Tibial nerve (tissue), 4 donors: ENCODE measurements around the gene DNLZ. TPM values are rescaled to one million over a fixed set of nuclear protein-coding genes. Genes with fewer than 3 reads are reported as not detected.

Experiments used
- DNase-seq, 2 donors: peaks; one replicate each; pipeline ENCODE4 v3.0.0-alpha.2; 2019; ENCODE audit warnings: low spot score in 2 of 2
- H3K27ac ChIP-seq, 4 donors: fragments of 200-600 bp; sonication (generic) in 3 of 4; one replicate each; pipeline ENCODE4 v1.5.1; 2017 to 2019; ENCODE audit warnings: mild to moderate bottlenecking in 1 of 4
- H3K27me3 ChIP-seq, 2 donors: fragments of 200-600 bp; sonication (generic) in 1 of 2; one replicate each; pipeline versions ENCODE4 v1.5.1 to v1.6.0; 2017 to 2019
- H3K36me3 ChIP-seq, 3 donors: fragments of 200-600 bp; sonication (generic); one replicate each; pipeline ENCODE4 v1.5.1; 2018 to 2019
- H3K4me1 ChIP-seq, 4 donors: fragments of 200-600 bp; sonication (generic) in 3 of 4; one replicate each; pipeline ENCODE4 v1.5.1; 2017 to 2019
- H3K4me3 ChIP-seq, 4 donors: fragments of 200-600 bp; sonication (generic) in 3 of 4; one replicate each; pipeline ENCODE4 v1.5.1; 2017 to 2019; ENCODE audit warnings: mild to moderate bottlenecking in 1 of 4, moderate library complexity in 1 of 4
- H3K9me3 ChIP-seq, 4 donors: fragments of 200-600 bp; sonication (generic) in 3 of 4; one replicate each; pipeline ENCODE4 v1.5.1; 2017 to 2019
- CTCF ChIP-seq, 5 experiments: fragments of 200-600 bp in 3 of 5; fragments of 450-650 bp in 2 of 5; sonication (generic) in 3 of 5; IDR thresholded peaks; one replicate each; pipeline ENCODE4 v1.5.1; 2016 to 2019; ENCODE audit warnings: antibody characterized with exemption in 5 of 5, mild to moderate bottlenecking in 3 of 5, moderate library complexity in 2 of 5
- EP300 ChIP-seq, 2 donors: sonication (generic); formaldehyde crosslinking; IDR thresholded peaks; one replicate each; pipeline ENCODE4 v1.6.1; 2017; ENCODE audit warnings: antibody characterized with exemption in 2 of 2, mild to moderate bottlenecking in 1 of 2
- POLR2A ChIP-seq, 2 donors: fragments of 450-650 bp; IDR thresholded peaks; one replicate each; pipeline ENCODE4 v1.6.1; 2017; ENCODE audit warnings: antibody characterized with exemption in 2 of 2, mild to moderate bottlenecking in 2 of 2, moderate library complexity in 2 of 2
- WGBS, 2 donors: methylation state at CpG; one replicate each; pipeline ENCODE4 v1.1.5; 2018; 5-methylcytosine and 5-hydroxymethylcytosine counted together
- total RNA-seq, 4 donors: library from RNA; depleted of rRNA; stranded (reverse); fragments of >200 nt; gene quantifications; one replicate each; pipeline ENCODE4 v1.1.0, GENCODE V29; 2016

DNLZ gene
- total RNA-seq, 4 donors from 2014 or later, result 49.4 to 79.5 (median 70.8) TPM

GRCh38 chr9:136331556-136332481 is 31.7 kb downstream of the DNLZ start:
- no peak for DNase-seq
- no peak overlapping the region for H3K4me3 ChIP-seq
- H3K27me3 ChIP-seq, result no peaks in the 10 kb centered on the region
- H3K9me3 ChIP-seq, result no peaks in the 10 kb centered on the region
- peak overlapping the region in 3 of 4 donors; percentile 44 to 98 (median 96) for H3K27ac ChIP-seq
- H3K4me1 ChIP-seq, result peaks cover 0 to 63% (median 41%) of the 10 kb centered on the region in 4 donors
- 70 to 76% methylated on average over 38 to 44 of the region's 46 CpGs for WGBS, 2 donors
- H3K36me3 ChIP-seq, result peaks cover 0 to 48% (median 0%) of the 10 kb centered on the region in 3 donors
- TF ChIP-seq POLR2A (IDR thresholded peaks at IDR 0.05) (no peak), CTCF (IDR thresholded peaks at IDR 0.05) (no peak), EP300 (IDR thresholded peaks at IDR 0.05) (no peak)

GRCh38 chr9:136331030-136331429 is 32.5 kb downstream of the DNLZ start:
- H3K4me3 ChIP-seq, result no peak overlapping the region
- 83 to 90% methylated on average over 9 to 12 of the region's 15 CpGs for WGBS, 2 donors
- H3K9me3 ChIP-seq, result no peaks in the 10 kb centered on the region
- H3K27ac ChIP-seq, result peak overlapping the region in 3 of 4 donors; percentile 44 to 98 (median 96)
- no peak for DNase-seq
- H3K27me3 ChIP-seq, result no peaks in the 10 kb centered on the region
- peaks cover 0 to 40% (median 0%) of the 10 kb centered on the region in 3 donors for H3K36me3 ChIP-seq
- no peak for TF ChIP-seq CTCF (IDR thresholded peaks at IDR 0.05)
- no peak for TF ChIP-seq POLR2A (IDR thresholded peaks at IDR 0.05)
- no peak for TF ChIP-seq EP300 (IDR thresholded peaks at IDR 0.05)
- peaks cover 0 to 71% (median 47%) of the 10 kb centered on the region in 4 donors for H3K4me1 ChIP-seq

GRCh38 chr9:136330406-136330990 is 33.0 kb downstream of the DNLZ start:
- peak overlapping the region in 3 of 4 donors; percentile 44 to 98 (median 96) for H3K27ac ChIP-seq
- H3K27me3 ChIP-seq, result no peaks in the 10 kb centered on the region
- no peak for DNase-seq
- 60 to 66% methylated on average over 10 of the region's 14 CpGs for whole genome bisulfite sequencing, 2 donors
- H3K4me1 ChIP-seq, result peaks cover 0 to 71% (median 49%) of the 10 kb centered on the region in 4 donors
- H3K4me3 ChIP-seq, result no peak overlapping the region
- H3K9me3 ChIP-seq, result no peaks in the 10 kb centered on the region
- TF ChIP-seq EP300 (IDR thresholded peaks at IDR 0.05) (no peak), CTCF (IDR thresholded peaks at IDR 0.05) (no peak), POLR2A (IDR thresholded peaks at IDR 0.05) (no peak)
- peaks cover 0 to 34% (median 0%) of the 10 kb centered on the region in 3 donors for H3K36me3 ChIP-seq

- Histone ChIP-seq H3K36me3 (peaks cover 0 to 28% (median 0%) of the 10 kb centered on the region in 3 donors), H3K27me3 (no peaks in the 10 kb centered on the region), H3K4me1 (peaks cover 0 to 74% (median 52%) of the 10 kb centered on the region in 4 donors), H3K4me3 (peak overlapping the region in 2 of 4 donors; percentile 81 to 89), H3K9me3 (no peaks in the 10 kb centered on the region), H3K27ac (peak overlapping the region; percentile 85 to 98 (median 96))
- DNase-seq, result no peak
- no peak for TF ChIP-seq EP300 (IDR thresholded peaks at IDR 0.05)
- no peak for TF ChIP-seq POLR2A (IDR thresholded peaks at IDR 0.05)
- TF ChIP-seq CTCF (IDR thresholded peaks at IDR 0.05), result no peak
- 73 to 76% methylated on average over 9 to 23 of the region's 23 CpGs for WGBS, 2 donors
Observed at GRCh38 chr9:136329636-136330405, 33.7 kb downstream of the DNLZ start.
